ENCODE data around the gene GPRASP1.
"Not testable (repeated sequence)": the region's sequence is repeated elsewhere in the genome, so short reads cannot be mapped to it uniquely, and the experiment has no call there.

Gene GPRASP1

GRCh38 chrX:102672856-102673255, 21.6 kb downstream of the GPRASP1 start:
- no peaks in the 10 kb centered on the region for H3K27me3 Mint-ChIP-seq
- peaks cover 4% of the 10 kb centered on the region for H3K9me3 Mint-ChIP-seq
- H3K36me3 Mint-ChIP-seq = peaks cover 17% of the 10 kb centered on the region
- peaks cover 16% of the 10 kb centered on the region for H3K4me1 Mint-ChIP-seq
- H3K4me3 Mint-ChIP-seq = no peak overlapping the region
- no peak overlapping the region for H3K27ac Mint-ChIP-seq

DNA sequence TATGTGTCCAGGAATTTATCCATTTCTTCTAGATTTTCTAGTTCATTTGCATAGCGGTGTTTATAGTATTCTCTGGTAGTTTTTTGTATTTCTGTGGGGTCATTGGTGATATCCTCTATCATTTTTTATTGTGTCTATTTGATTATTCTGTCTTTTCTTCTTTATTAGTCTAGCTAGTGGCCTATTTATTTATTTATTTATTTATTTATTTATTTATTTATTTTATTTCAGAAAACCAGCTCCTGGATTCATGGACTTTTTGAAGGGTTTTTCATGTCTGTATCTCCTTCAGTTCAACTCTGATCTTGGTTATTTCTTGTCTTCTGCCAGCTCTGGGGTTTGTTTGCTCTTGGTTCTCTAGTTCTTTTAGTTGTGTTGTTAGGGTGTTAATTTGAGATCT, 26.2 kb downstream of the GPRASP1 start:
- H3K4me1 Mint-ChIP-seq = peaks cover 27% of the 10 kb centered on the region
- not testable (repeated sequence) for H3K4me3 Mint-ChIP-seq, H3K9me3 Mint-ChIP-seq, H3K27me3 Mint-ChIP-seq, H3K27ac Mint-ChIP-seq
- H3K36me3 Mint-ChIP-seq = peaks cover 25% of the 10 kb centered on the region

DNA sequence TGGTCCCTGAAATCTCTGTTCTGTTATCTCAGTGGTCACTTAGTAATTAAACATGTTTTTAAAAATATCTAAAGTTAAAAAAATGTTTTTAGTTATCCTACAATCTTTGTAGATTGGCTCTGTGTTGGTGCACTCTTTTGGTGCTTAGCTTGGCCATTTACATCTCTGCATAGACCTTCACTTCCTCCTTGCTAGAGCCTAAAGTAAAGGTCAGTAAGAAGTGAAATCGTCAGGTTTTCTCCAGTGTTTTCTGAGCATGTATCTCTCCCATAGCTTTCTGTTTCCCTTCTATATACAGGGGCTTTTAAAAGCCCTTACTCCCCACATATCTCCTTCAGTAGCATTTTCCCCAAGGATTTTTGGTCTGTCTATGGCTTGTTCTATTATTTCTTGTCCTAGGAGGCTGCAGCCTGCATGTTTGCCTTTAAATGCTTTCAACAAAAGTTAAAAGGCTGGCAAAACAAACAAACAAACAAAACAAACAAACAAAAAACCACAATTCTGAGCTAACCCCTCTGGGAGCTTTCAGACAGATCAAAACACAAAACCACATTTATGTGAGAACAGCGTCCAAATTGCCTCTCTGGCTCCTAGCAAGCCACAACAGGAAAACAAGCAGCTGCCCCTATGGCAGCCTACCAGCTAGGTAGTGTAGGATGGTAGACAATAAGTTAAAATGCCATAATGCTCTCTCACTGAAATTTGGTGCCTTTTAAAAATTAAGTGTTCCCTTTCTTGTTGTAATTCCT, 33.7 kb downstream of the GPRASP1 start:
- no peak overlapping the region for H3K27ac Mint-ChIP-seq
- H3K27me3 Mint-ChIP-seq = no peaks in the 10 kb centered on the region
- peaks cover 20% of the 10 kb centered on the region for H3K4me1 Mint-ChIP-seq
- peaks cover 32% of the 10 kb centered on the region for H3K36me3 Mint-ChIP-seq
- H3K9me3 Mint-ChIP-seq = peaks cover 5% of the 10 kb centered on the region
- H3K4me3 Mint-ChIP-seq = no peak overlapping the region

DNA sequence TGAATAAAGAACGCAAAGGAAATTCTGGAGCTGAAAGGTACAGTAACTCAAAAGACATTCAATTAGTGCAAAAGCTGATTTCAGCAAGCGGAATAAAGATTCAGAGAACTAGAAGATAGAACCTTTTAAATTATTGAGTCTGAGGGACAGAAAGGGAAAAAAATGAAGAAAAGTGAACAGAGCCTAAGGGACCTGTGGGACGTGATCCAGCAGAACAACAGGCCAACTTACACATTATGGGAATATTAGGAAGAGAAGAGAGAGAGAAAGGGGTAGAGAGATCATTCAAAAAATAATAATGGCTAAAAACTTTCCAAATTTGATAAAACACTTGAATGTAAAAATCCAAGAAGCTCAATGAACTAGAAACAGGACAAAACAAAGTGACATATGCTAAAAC, 43.5 kb downstream of the GPRASP1 start:
- H3K27ac Mint-ChIP-seq = no peak overlapping the region
- peaks cover 17% of the 10 kb centered on the region for H3K36me3 Mint-ChIP-seq
- no peaks in the 10 kb centered on the region for H3K27me3 Mint-ChIP-seq
- no peaks in the 10 kb centered on the region for H3K9me3 Mint-ChIP-seq
- no peaks in the 10 kb centered on the region for H3K4me1 Mint-ChIP-seq
- no peak overlapping the region for H3K4me3 Mint-ChIP-seq

DNA sequence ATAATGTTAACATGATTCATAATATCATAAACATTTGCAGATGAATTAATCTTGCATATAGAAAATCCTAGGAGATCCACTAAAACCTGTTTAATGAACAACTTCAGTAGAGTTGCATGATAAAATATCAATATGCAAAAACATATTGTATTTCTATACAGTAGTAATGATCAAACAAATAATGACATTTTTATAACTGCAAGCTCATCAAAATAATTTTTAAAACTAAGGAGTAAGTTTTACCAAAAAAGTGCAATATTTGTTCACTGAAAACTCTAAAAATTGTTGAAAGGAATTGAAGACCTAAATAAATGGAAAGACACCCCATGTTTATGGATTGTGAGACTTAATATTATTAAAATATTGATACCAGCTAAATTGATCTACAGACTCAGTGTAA, 45.0 kb downstream of the GPRASP1 start:
- H3K27ac Mint-ChIP-seq = no peak overlapping the region
- peaks cover 13% of the 10 kb centered on the region for H3K36me3 Mint-ChIP-seq
- H3K4me3 Mint-ChIP-seq = no peak overlapping the region
- no peaks in the 10 kb centered on the region for H3K4me1 Mint-ChIP-seq
- no peaks in the 10 kb centered on the region for H3K9me3 Mint-ChIP-seq
- H3K27me3 Mint-ChIP-seq = no peaks in the 10 kb centered on the region

DNA sequence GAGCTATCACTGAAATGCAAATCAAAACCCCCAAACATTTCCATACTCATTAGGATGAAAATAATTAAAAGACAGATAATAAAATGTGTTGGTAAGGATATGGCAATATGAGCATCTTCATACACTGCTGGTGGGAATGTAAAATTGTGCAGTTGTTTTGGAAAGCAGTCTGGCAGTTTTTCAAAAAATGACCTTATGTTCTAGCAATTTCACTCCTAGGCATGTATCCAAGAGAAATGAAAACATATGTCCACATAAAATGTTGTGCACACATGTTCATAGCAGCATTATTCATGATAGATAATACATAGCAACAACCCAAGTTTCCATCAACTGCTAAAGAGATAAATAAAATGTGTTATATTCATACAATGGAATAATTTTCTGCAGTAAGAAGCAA, 46.2 kb downstream of the GPRASP1 start:
- Mint-ChIP-seq H3K27me3 (no peaks in the 10 kb centered on the region), H3K9me3 (no peaks in the 10 kb centered on the region), H3K4me1 (no peaks in the 10 kb centered on the region), H3K27ac (no peak overlapping the region), H3K4me3 (no peak overlapping the region), H3K36me3 (peaks cover 13% of the 10 kb centered on the region)
